ENCODE data around the gene PLSCR3.

GRCh38 chr17:7413346-7413985 is 19.1 kb upstream of the PLSCR3 start:
- TF ChIP-seq CTCF (conservative IDR thresholded peaks at IDR 0.05 in 1 of 2, IDR thresholded peaks at IDR 0.05 in 1 of 2; ENCODE audit: low read depth in 1 of 2, low read length in 2 of 2): no peak
- TF ChIP-seq EZH2 (IDR thresholded peaks at IDR 0.05; ENCODE audit: low read length, missing control alignments): no peak
